ENCODE results near the gene NCL. TPM values are rescaled to one million over a fixed set of nuclear protein-coding genes. Genes with fewer than 3 reads are reported as not detected.

NCL gene
- total RNA-seq, 1 donor from 2014 or later: 354 TPM

GRCh38 chr2:231503766-231504165 is 39.5 kb upstream of the NCL start:
- no peak overlapping the region for H3K4me3 ChIP-seq
- H3K27me3 ChIP-seq: no peaks in the 10 kb centered on the region
- Mint-ChIP-seq H3K9me3 (no peaks in the 10 kb centered on the region), H3K27ac (no peak overlapping the region), H3K27me3 (ENCODE audit: insufficient read depth, low read depth) (no peaks in the 10 kb centered on the region), H3K36me3 (peaks cover 7% of the 10 kb centered on the region), H3K4me1 (no peaks in the 10 kb centered on the region), H3K4me3 (no peak overlapping the region)
- no peaks in the 10 kb centered on the region for H3K36me3 ChIP-seq
- DNase-seq (ENCODE audit: low spot score): no peak
- no peak overlapping the region for H2AFZ ChIP-seq (replicated peaks)
- H3K27ac ChIP-seq: no peak overlapping the region
- no peaks in the 10 kb centered on the region for H3F3A ChIP-seq (ENCODE audit: low read depth)
- no peaks in the 10 kb centered on the region for H3K9me3 ChIP-seq (ENCODE audit: low read depth)
- no peaks in the 10 kb centered on the region for H4K20me1 ChIP-seq (ENCODE audit: low read depth)
- no peak for TF ChIP-seq EZH2 (IDR thresholded peaks at IDR 0.05)
- TF ChIP-seq EZH2phosphoT487 (IDR thresholded peaks at IDR 0.05): no peak
- no peak for TF ChIP-seq CTCF (IDR thresholded peaks at IDR 0.05)
- no peak overlapping the region for H3K9ac ChIP-seq
- no peaks in the 10 kb centered on the region for H3K79me2 ChIP-seq (ENCODE audit: low read depth)
- H3K4me1 ChIP-seq: no peaks in the 10 kb centered on the region
- no peak overlapping the region for H3K4me2 ChIP-seq

GRCh38 chr2:231502596-231502995 is 38.3 kb upstream of the NCL start:
- Histone ChIP-seq H3K79me2 (ENCODE audit: low read depth) (no peaks in the 10 kb centered on the region), H3K4me2 (no peak overlapping the region), H3K27ac (no peak overlapping the region), H2AFZ (replicated peaks) (no peak overlapping the region), H3K9me3 (ENCODE audit: low read depth) (no peaks in the 10 kb centered on the region), H3K36me3 (no peaks in the 10 kb centered on the region), H3K27me3 (no peaks in the 10 kb centered on the region), H4K20me1 (ENCODE audit: low read depth) (no peaks in the 10 kb centered on the region), H3F3A (ENCODE audit: low read depth) (no peaks in the 10 kb centered on the region), H3K4me3 (no peak overlapping the region), H3K9ac (no peak overlapping the region), H3K4me1 (no peaks in the 10 kb centered on the region)
- H3K9me3 Mint-ChIP-seq: no peaks in the 10 kb centered on the region
- no peaks in the 10 kb centered on the region for H3K27me3 Mint-ChIP-seq (ENCODE audit: insufficient read depth, low read depth)
- H3K36me3 Mint-ChIP-seq: peaks cover 7% of the 10 kb centered on the region
- no peak overlapping the region for H3K4me3 Mint-ChIP-seq
- no peak for TF ChIP-seq EZH2phosphoT487 (IDR thresholded peaks at IDR 0.05)
- no peak for TF ChIP-seq CTCF (IDR thresholded peaks at IDR 0.05)
- no peak for TF ChIP-seq EZH2 (IDR thresholded peaks at IDR 0.05)
- no peak overlapping the region for H3K27ac Mint-ChIP-seq
- no peak for DNase-seq (ENCODE audit: low spot score)
- H3K4me1 Mint-ChIP-seq: no peaks in the 10 kb centered on the region

- no peak overlapping the region for H3K27ac Mint-ChIP-seq
- H3K27me3 ChIP-seq: no peaks in the 10 kb centered on the region
- no peaks in the 10 kb centered on the region for H3K79me2 ChIP-seq (ENCODE audit: low read depth)
- H3K4me3 ChIP-seq: no peak overlapping the region
- H3K4me2 ChIP-seq: no peak overlapping the region
- H3K27ac ChIP-seq: no peak overlapping the region
- H3K36me3 Mint-ChIP-seq: no peaks in the 10 kb centered on the region
- H3K4me3 Mint-ChIP-seq: no peak overlapping the region
- H3F3A ChIP-seq (ENCODE audit: low read depth): no peaks in the 10 kb centered on the region
- H3K4me1 ChIP-seq: no peaks in the 10 kb centered on the region
- TF ChIP-seq CTCF (IDR thresholded peaks at IDR 0.05): no peak
- no peak for TF ChIP-seq EZH2 (IDR thresholded peaks at IDR 0.05)
- TF ChIP-seq EZH2phosphoT487 (IDR thresholded peaks at IDR 0.05): no peak
- no peaks in the 10 kb centered on the region for H3K36me3 ChIP-seq
- H3K9ac ChIP-seq: no peak overlapping the region
- H2AFZ ChIP-seq (replicated peaks): no peak overlapping the region
- no peaks in the 10 kb centered on the region for H3K9me3 Mint-ChIP-seq
- H4K20me1 ChIP-seq (ENCODE audit: low read depth): no peaks in the 10 kb centered on the region
- H3K4me1 Mint-ChIP-seq: no peaks in the 10 kb centered on the region
- no peaks in the 10 kb centered on the region for H3K9me3 ChIP-seq (ENCODE audit: low read depth)
- no peaks in the 10 kb centered on the region for H3K27me3 Mint-ChIP-seq (ENCODE audit: insufficient read depth, low read depth)
- no peak for DNase-seq (ENCODE audit: low spot score)
These were observed 33.4 kb upstream of the NCL start for GRCh38 chr2:231497651-231498050.

Measured in neural progenitor cell (in vitro differentiated cells).